Mesenchymal stem cell (in vitro differentiated cells and primary cell): ENCODE results near the gene TRIM60.
"Not testable (repeated sequence)": the region's sequence is repeated elsewhere in the genome, so short reads cannot be mapped to it uniquely, and the experiment has no call there.

Experiments
- DNase-seq: peaks from one replicate; pipeline ENCODE4 v3.0.0-alpha.2; 2013
- H2AFZ ChIP-seq: one replicate; pipeline ENCODE4 v1.6.1; 2013; ENCODE audit warnings: low read depth, mild to moderate bottlenecking, control low read depth, inconsistent platforms, low read length, moderate library complexity
- H2AK5ac ChIP-seq: 2 replicates; pipeline ENCODE4 v1.6.1; 2013; ENCODE audit warnings: low read length, moderate library complexity, mild to moderate bottlenecking, inconsistent platforms; ENCODE audit not compliant: severe bottlenecking
- H2BK120ac ChIP-seq: one replicate; pipeline ENCODE4 v1.6.1; 2013; ENCODE audit warnings: low read depth, mild to moderate bottlenecking, inconsistent platforms, low read length, moderate library complexity
- H2BK12ac ChIP-seq, 2 experiments: one replicate each; pipeline ENCODE4 v1.6.1; 2013; ENCODE audit warnings: inconsistent platforms in 2 of 2, low read length in 2 of 2, mild to moderate bottlenecking in 2 of 2, moderate library complexity in 2 of 2, control low read depth in 1 of 2
- H2BK15ac ChIP-seq: one replicate; pipeline ENCODE4 v1.6.1; 2013; ENCODE audit warnings: mild to moderate bottlenecking, low read depth, inconsistent platforms; ENCODE audit not compliant: poor library complexity, severe bottlenecking
- H2BK5ac ChIP-seq: 2 replicates; pipeline ENCODE4 v1.6.1; 2013; ENCODE audit warnings: low read depth, mild to moderate bottlenecking, low read length, control low read depth, inconsistent platforms; ENCODE audit not compliant: poor library complexity, severe bottlenecking
- H3K14ac ChIP-seq, 2 experiments: one replicate each; pipeline ENCODE4 v1.6.1; 2013; ENCODE audit warnings: inconsistent platforms in 2 of 2, low read length in 2 of 2, control low read depth in 1 of 2, mild to moderate bottlenecking in 1 of 2, moderate library complexity in 1 of 2
- H3K18ac ChIP-seq, 2 experiments: one replicate each; pipeline ENCODE4 v1.6.1; 2013; ENCODE audit warnings: inconsistent platforms in 2 of 2, low read length in 2 of 2, control low read depth in 1 of 2, low read depth in 1 of 2, mild to moderate bottlenecking in 1 of 2
- H3K23ac ChIP-seq, 2 experiments: one replicate each; pipeline ENCODE4 v1.6.1; 2013; ENCODE audit warnings: inconsistent platforms in 2 of 2, low read length in 2 of 2, mild to moderate bottlenecking in 2 of 2, moderate library complexity in 2 of 2, control low read depth in 1 of 2
- H3K27ac ChIP-seq: 2 replicates; pipeline ENCODE4 v1.5.1; 2013; ENCODE audit warnings: mild to moderate bottlenecking, moderate library complexity, low read length, control low read depth, inconsistent platforms; ENCODE audit not compliant: poor library complexity, severe bottlenecking
- H3K27me3 ChIP-seq, 2 experiments: 2 replicates each; pipeline versions ENCODE4 v1.6.1 to v1.7.0; 2013; ENCODE audit warnings: low read length in 2 of 2, mild to moderate bottlenecking in 2 of 2, moderate library complexity in 2 of 2, control low read depth in 1 of 2, inconsistent platforms in 1 of 2; ENCODE audit not compliant: control insufficient read depth in 1 of 2, insufficient read depth in 1 of 2
- H3K36me3 ChIP-seq, 2 experiments: 2 replicates each; pipeline versions ENCODE4 v1.6.1 to v1.7.0; 2013; ENCODE audit warnings: low read length in 2 of 2, control low read depth in 1 of 2, inconsistent platforms in 1 of 2, low read depth in 1 of 2, mild to moderate bottlenecking in 1 of 2; ENCODE audit not compliant: insufficient read depth in 2 of 2, control insufficient read depth in 1 of 2
- H3K4ac ChIP-seq, 2 experiments: one replicate each; pipeline ENCODE4 v1.6.1; 2013; ENCODE audit warnings: inconsistent platforms in 2 of 2, low read length in 2 of 2, mild to moderate bottlenecking in 2 of 2, moderate library complexity in 2 of 2, control low read depth in 1 of 2, low read depth in 1 of 2
- H3K4me1 ChIP-seq: 2 replicates; pipeline ENCODE4 v1.6.1; 2013; ENCODE audit warnings: low read depth, low read length, control low read depth; ENCODE audit not compliant: control insufficient read depth, insufficient read depth
- H3K4me2 ChIP-seq: 2 replicates; pipeline ENCODE4 v1.6.1; 2013; ENCODE audit warnings: low read length, mild to moderate bottlenecking, inconsistent platforms; ENCODE audit not compliant: poor library complexity, severe bottlenecking
- H3K4me3 ChIP-seq, 2 experiments: 2 replicates each; pipeline versions ENCODE4 v1.5.1 to v1.7.0; 2013; ENCODE audit warnings: low read length in 2 of 2, mild to moderate bottlenecking in 2 of 2, control low read depth in 1 of 2, low read depth in 1 of 2; ENCODE audit not compliant: insufficient read depth in 1 of 2
- H3K79me1 ChIP-seq: replicated peaks from 2 replicates; pipeline ENCODE4 v1.6.1; 2013; ENCODE audit warnings: mild to moderate bottlenecking, control low read depth, low read length, inconsistent platforms; ENCODE audit not compliant: poor library complexity, severe bottlenecking
- H3K9ac ChIP-seq: 2 replicates; pipeline ENCODE4 v1.7.0; 2013; ENCODE audit warnings: mild to moderate bottlenecking, low read length, moderate library complexity
- H3K9me3 ChIP-seq: 2 replicates; pipeline ENCODE4 v1.7.0; 2013; ENCODE audit warnings: mild to moderate bottlenecking, low read length; ENCODE audit not compliant: control insufficient read depth
- H4K8ac ChIP-seq: one replicate; pipeline ENCODE4 v1.6.1; 2013; ENCODE audit warnings: inconsistent platforms, mild to moderate bottlenecking, low read length, moderate library complexity
- H4K91ac ChIP-seq: one replicate; pipeline ENCODE4 v1.6.1; 2013; ENCODE audit warnings: mild to moderate bottlenecking, low read length, inconsistent platforms
- WGBS: methylation state at CpG from one replicate; pipeline ENCODE4 v1.1.7; 2013; ENCODE audit warnings: mixed read lengths; 5-methylcytosine and 5-hydroxymethylcytosine counted together

TRIM60 gene

GRCh38 chr4:164997324-164997723 is 34.5 kb upstream of the TRIM60 start:
- no peak overlapping the region for H3K9ac ChIP-seq
- H3K23ac ChIP-seq = no peak overlapping the region
- H4K91ac ChIP-seq = no peak overlapping the region
- H3K14ac ChIP-seq = no peak overlapping the region
- H3K27ac ChIP-seq = no peak overlapping the region
- no peak overlapping the region for H2AFZ ChIP-seq
- H3K4me3 ChIP-seq = no peak overlapping the region
- H3K9me3 ChIP-seq = no peaks in the 10 kb centered on the region
- no peak overlapping the region for H2AK5ac ChIP-seq
- no peak overlapping the region for H2BK15ac ChIP-seq
- H3K4me1 ChIP-seq = no peaks in the 10 kb centered on the region
- no peak overlapping the region for H2BK5ac ChIP-seq
- no peaks in the 10 kb centered on the region for H3K36me3 ChIP-seq
- 100% methylated on average over 1 of the region's 2 CpGs for WGBS
- no peak overlapping the region for H3K18ac ChIP-seq
- no peak overlapping the region for H3K4ac ChIP-seq
- DNase-seq = peak; percentile 3
- no peak overlapping the region for H4K8ac ChIP-seq
- no peak overlapping the region for H2BK12ac ChIP-seq
- H3K27me3 ChIP-seq = no peaks in the 10 kb centered on the region
- no peak overlapping the region for H2BK120ac ChIP-seq
- no peak overlapping the region for H3K4me2 ChIP-seq
- H3K79me1 ChIP-seq = no peaks in the 10 kb centered on the region

GRCh38 chr4:164997941-164998340 is 33.9 kb upstream of the TRIM60 start:
- Histone ChIP-seq H2AFZ (no peak overlapping the region), H3K9me3 (no peaks in the 10 kb centered on the region), H3K4me1 (no peaks in the 10 kb centered on the region), H3K4me2 (no peak overlapping the region), H3K9ac (no peak overlapping the region), H3K14ac (no peak overlapping the region), H3K79me1 (no peaks in the 10 kb centered on the region), H3K27me3 (no peaks in the 10 kb centered on the region), H2BK15ac (no peak overlapping the region), H3K27ac (no peak overlapping the region), H3K4ac (no peak overlapping the region), H3K36me3 (no peaks in the 10 kb centered on the region), H2AK5ac (no peak overlapping the region), H3K23ac (no peak overlapping the region), H2BK120ac (no peak overlapping the region), H3K4me3 (no peak overlapping the region), H4K91ac (no peak overlapping the region), H4K8ac (no peak overlapping the region), H2BK5ac (no peak overlapping the region), H2BK12ac (no peak overlapping the region), H3K18ac (no peak overlapping the region)
- no peak for DNase-seq
- 89% methylated on average over 6 of the region's 6 CpGs for WGBS

GRCh38 chr4:164998526-164999080 is 33.2 kb upstream of the TRIM60 start:
- H3K18ac ChIP-seq, H3K4ac ChIP-seq, H3K9me3 ChIP-seq, H3K4me1 ChIP-seq, H2BK12ac ChIP-seq, DNase-seq, H2BK5ac ChIP-seq, H3K4me2 ChIP-seq, H2AK5ac ChIP-seq, H2AFZ ChIP-seq, H3K9ac ChIP-seq, H3K23ac ChIP-seq, H2BK120ac ChIP-seq, H3K27me3 ChIP-seq, H3K27ac ChIP-seq, H4K8ac ChIP-seq, H2BK15ac ChIP-seq, H3K79me1 ChIP-seq, H3K4me3 ChIP-seq, H3K36me3 ChIP-seq, H4K91ac ChIP-seq, H3K14ac ChIP-seq: not testable (repeated sequence)
- WGBS = 79% methylated on average over 2 of the region's 2 CpGs

- not testable (repeated sequence) for H4K91ac ChIP-seq, H4K8ac ChIP-seq, H3K4ac ChIP-seq, H3K27me3 ChIP-seq, H3K9me3 ChIP-seq, H2AFZ ChIP-seq, H2BK15ac ChIP-seq, H3K14ac ChIP-seq, H2AK5ac ChIP-seq, H3K4me2 ChIP-seq, H3K79me1 ChIP-seq, H2BK5ac ChIP-seq, H2BK12ac ChIP-seq, H3K27ac ChIP-seq, H2BK120ac ChIP-seq, H3K9ac ChIP-seq, H3K36me3 ChIP-seq, H3K23ac ChIP-seq, DNase-seq, H3K18ac ChIP-seq, H3K4me1 ChIP-seq, H3K4me3 ChIP-seq
- 50% methylated on average over 3 of the region's 4 CpGs for WGBS
These were observed 29.8 kb upstream of the TRIM60 start for GRCh38 chr4:165001957-165002356.
